GM23338 (cell line): ENCODE data around the gene THRB. TPM values are rescaled to one million over a fixed set of nuclear protein-coding genes. Genes with fewer than 3 reads are reported as not detected.

Experiments
- ATAC-seq: fragments of 200-7000 bp; cut with Tn5 transposase; 3 replicates; pipeline ENCODE4 v1.9.1; 2020
- DNase-seq: peaks from one replicate; pipeline ENCODE4 v3.0.0-alpha.2; 2015; ENCODE audit warnings: low spot score
- H2AFZ ChIP-seq: fragments of 200-600 bp; sonication (generic); 2 replicates; pipeline ENCODE4 v1.8.0; 2016; ENCODE audit warnings: antibody characterized with exemption, mild to moderate bottlenecking, moderate library complexity
- H3F3A ChIP-seq: fragments of 200-600 bp; sonication (generic); replicated peaks from 2 replicates; pipeline ENCODE4 v1.8.0; 2017; ENCODE audit warnings: antibody characterized with exemption, mixed run types, low read depth
- H3K27ac ChIP-seq: fragments of 200-600 bp; sonication (generic); 2 replicates; pipeline ENCODE4 v1.6.1; 2016; ENCODE audit warnings: low read depth
- H3K27me3 ChIP-seq: fragments of 200-600 bp; sonication (generic); 2 replicates; pipeline ENCODE4 v1.8.0; 2016; ENCODE audit warnings: mild to moderate bottlenecking, mixed run types, moderate library complexity; ENCODE audit not compliant: insufficient read depth
- H3K36me3 ChIP-seq: fragments of 200-600 bp; sonication (generic); 2 replicates; pipeline ENCODE4 v1.8.0; 2016; ENCODE audit warnings: mild to moderate bottlenecking; ENCODE audit not compliant: insufficient read depth
- H3K4me1 ChIP-seq: fragments of 200-600 bp; sonication (generic); 2 replicates; pipeline ENCODE4 v1.8.0; 2016; ENCODE audit warnings: mild to moderate bottlenecking, moderate library complexity; ENCODE audit not compliant: insufficient read depth
- H3K4me2 ChIP-seq: fragments of 200-600 bp; sonication (generic); 2 replicates; pipeline ENCODE4 v1.7.1; 2017; ENCODE audit warnings: mixed run types
- H3K4me3 ChIP-seq: fragments of 200-600 bp; sonication (generic); 2 replicates; pipeline ENCODE4 v1.6.1; 2016; ENCODE audit warnings: mixed run types
- H3K79me2 ChIP-seq: fragments of 200-600 bp; sonication (generic); replicated peaks from 2 replicates; pipeline ENCODE4 v1.8.0; 2017; ENCODE audit warnings: mild to moderate bottlenecking; ENCODE audit not compliant: insufficient read depth
- H3K9me2 ChIP-seq: fragments of 200-600 bp; sonication (generic); 2 replicates; pipeline ENCODE4 v1.8.0; 2017; ENCODE audit not compliant: insufficient read depth
- H4K20me1 ChIP-seq: fragments of 200-600 bp; sonication (generic); replicated peaks from 2 replicates; pipeline ENCODE4 v1.8.0; 2017; ENCODE audit warnings: mild to moderate bottlenecking; ENCODE audit not compliant: insufficient read depth
- H3K27ac Mint-ChIP-seq: 2 replicates; pipeline ENCODE4 v1.8.0; 2020; ENCODE audit warnings: inconsistent platforms, mild to moderate bottlenecking, moderate library complexity, mixed read lengths
- H3K27me3 Mint-ChIP-seq: 3 replicates; pipeline ENCODE4 v1.8.0; 2022; ENCODE audit warnings: low read depth, mild to moderate bottlenecking, moderate library complexity, mixed read lengths, inconsistent platforms; ENCODE audit not compliant: insufficient read depth, poor library complexity
- H3K36me3 Mint-ChIP-seq: 3 replicates; pipeline ENCODE4 v1.8.0; 2021; ENCODE audit warnings: low read depth, mild to moderate bottlenecking, inconsistent platforms, moderate library complexity, mixed read lengths
- H3K4me1 Mint-ChIP-seq: 3 replicates; pipeline ENCODE4 v1.8.0; 2020; ENCODE audit warnings: mild to moderate bottlenecking, inconsistent platforms, mixed read lengths
- H3K4me3 Mint-ChIP-seq: 3 replicates; pipeline ENCODE4 v1.8.0; 2021; ENCODE audit warnings: moderate library complexity, mild to moderate bottlenecking, inconsistent platforms, mixed read lengths
- H3K9me3 Mint-ChIP-seq: 3 replicates; pipeline ENCODE4 v1.8.0; 2020; ENCODE audit warnings: moderate library complexity, mild to moderate bottlenecking, inconsistent platforms, mixed read lengths
- CREB1 ChIP-seq: fragments of 250-450 bp; sonication (Bioruptor Pico); IDR thresholded peaks from 2 replicates; pipeline ENCODE4 v1.5.0; 2020; ENCODE audit warnings: low read depth, mild to moderate bottlenecking, moderate library complexity
- EZH2 ChIP-seq: fragments of 200-600 bp; sonication (generic); IDR thresholded peaks from one replicate; pipeline ENCODE4 v1.8.0; 2017; ENCODE audit warnings: antibody characterized with exemption, mild to moderate bottlenecking, low read depth; ENCODE audit not compliant: unreplicated experiment
- EZH2phosphoT487 ChIP-seq: fragments of 200-600 bp; sonication (generic); IDR thresholded peaks from one replicate; pipeline ENCODE4 v1.8.1; 2018; ENCODE audit warnings: antibody characterized with exemption; ENCODE audit not compliant: unreplicated experiment
- JUNB ChIP-seq: IDR thresholded peaks from one replicate; pipeline ENCODE4 v1.6.1; 2016; ENCODE audit warnings: antibody characterized with exemption; ENCODE audit not compliant: unreplicated experiment
- NANOG ChIP-seq: IDR thresholded peaks from 2 replicates; pipeline ENCODE4 v1.6.1; 2016; ENCODE audit warnings: antibody characterized with exemption, borderline replicate concordance
- POLR2AphosphoS5 ChIP-seq: IDR thresholded peaks from 2 replicates; pipeline ENCODE4 v1.6.1; 2016; ENCODE audit warnings: antibody characterized with exemption, low read depth
- STAT1 ChIP-seq: IDR thresholded peaks from one replicate; pipeline ENCODE4 v1.6.1; 2016; ENCODE audit warnings: antibody characterized with exemption; ENCODE audit not compliant: unreplicated experiment
- ZNF114 ChIP-seq: fragments of 250-450 bp; sonication (Bioruptor Pico); IDR thresholded peaks from 2 replicates; pipeline ENCODE4 v1.5.0; 2020; ENCODE audit warnings: mild to moderate bottlenecking, moderate library complexity
- ZNF331 ChIP-seq: fragments of 250-450 bp; sonication (Bioruptor Pico); IDR thresholded peaks from 2 replicates; pipeline ENCODE4 v1.5.0; 2020; ENCODE audit warnings: low read depth, mild to moderate bottlenecking, moderate library complexity
- polyA plus RNA-seq: library from polyadenylated mRNA; unstranded; fragments of >200 nt; fragmentation: Nextera tagmentation; extraction: Ambion mirVana; gene quantifications from 2 replicates; pipeline ENCODE4 v1.2.1, GENCODE V29; 2016
- total RNA-seq: library from RNA; depleted of rRNA; stranded (reverse); fragments of >200 nt; shearing (Covaris generic); gene quantifications from 2 replicates; pipeline ENCODE4 v1.2.3, GENCODE V29; 2014
- TF ChIP-seq, protein P1 (sequence below), 2 experiments: fragments of 200-600 bp in 1 of 2; sonication (generic) in 1 of 2; conservative IDR thresholded peaks; 2 replicates each; pipeline versions ENCODE4 v1.5.1 to v1.6.1; 2016 to 2017; ENCODE audit warnings: antibody characterized with exemption in 2 of 2, low read depth in 2 of 2, mild to moderate bottlenecking in 2 of 2, moderate library complexity in 1 of 2
- TF ChIP-seq, protein P2 (sequence below): IDR thresholded peaks from 2 replicates; pipeline ENCODE4 v1.6.1; 2016; ENCODE audit warnings: antibody characterized with exemption
- TF ChIP-seq, protein P3 (sequence below): fragments of 250-450 bp; sonication (Bioruptor Pico); IDR thresholded peaks from 2 replicates; pipeline ENCODE4 v1.5.0; 2020; ENCODE audit warnings: mild to moderate bottlenecking, moderate library complexity
- TF ChIP-seq, protein P4 (sequence below): IDR thresholded peaks from one replicate; pipeline ENCODE4 v1.6.1; 2018; ENCODE audit warnings: antibody characterized with exemption; ENCODE audit not compliant: unreplicated experiment

THRB gene
- total and polyA plus RNA-seq, 2 experiments from 2014 or later = 1.7 to 3.2 TPM

DNA sequence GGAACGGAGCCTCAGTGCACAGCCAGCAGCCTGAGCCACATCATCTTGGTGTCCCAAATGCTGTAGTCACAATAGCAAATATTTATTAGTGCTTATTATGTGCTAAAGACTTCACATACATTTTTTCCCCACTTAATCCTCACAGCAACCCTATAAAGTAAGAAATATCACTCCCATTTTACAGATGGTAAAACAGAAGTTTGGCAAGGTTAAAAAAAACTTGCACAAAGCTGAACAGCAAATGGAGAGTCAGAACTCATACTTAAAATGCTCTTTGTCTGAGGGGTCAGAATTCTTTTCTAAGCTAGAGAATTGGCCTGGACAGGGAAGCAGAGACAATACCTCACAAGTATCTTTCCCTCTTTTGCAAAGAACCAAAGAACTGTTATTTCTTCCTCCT lies 30.9 kb upstream of the THRB start:
- Histone ChIP-seq H3K27ac (no peak overlapping the region), H3K27me3 (peaks cover 43% of the 10 kb centered on the region), H3K4me1 (peaks cover 11% of the 10 kb centered on the region), H2AFZ (no peak overlapping the region), H3K79me2 (no peaks in the 10 kb centered on the region), H3K4me2 (no peak overlapping the region), H3K4me3 (no peak overlapping the region), H3K9me2 (no peaks in the 10 kb centered on the region), H3K36me3 (no peaks in the 10 kb centered on the region), H4K20me1 (peaks cover 2% of the 10 kb centered on the region; the same call in 1 of the 2 replicates), H3F3A (no peaks in the 10 kb centered on the region)
- Mint-ChIP-seq H3K36me3 (no peaks in the 10 kb centered on the region; the same call in 2 of the 3 replicates), H3K9me3 (no peaks in the 10 kb centered on the region), H3K4me1 (peaks cover 16% of the 10 kb centered on the region), H3K27me3 (peaks cover 19% of the 10 kb centered on the region), H3K27ac (no peak overlapping the region), H3K4me3 (no peak overlapping the region)
- ATAC-seq (no peak), DNase-seq (no peak)
- TF ChIP-seq NANOG (no peak), ZNF114 (no peak), EZH2 (no peak), EZH2phosphoT487 (no peak), STAT1 (no peak), ZNF331 (no peak), JUNB (no peak), CREB1 (CRISPR knock-in tag) (no peak), POLR2AphosphoS5 (no peak)
- TF ChIP-seq, protein P1, sequence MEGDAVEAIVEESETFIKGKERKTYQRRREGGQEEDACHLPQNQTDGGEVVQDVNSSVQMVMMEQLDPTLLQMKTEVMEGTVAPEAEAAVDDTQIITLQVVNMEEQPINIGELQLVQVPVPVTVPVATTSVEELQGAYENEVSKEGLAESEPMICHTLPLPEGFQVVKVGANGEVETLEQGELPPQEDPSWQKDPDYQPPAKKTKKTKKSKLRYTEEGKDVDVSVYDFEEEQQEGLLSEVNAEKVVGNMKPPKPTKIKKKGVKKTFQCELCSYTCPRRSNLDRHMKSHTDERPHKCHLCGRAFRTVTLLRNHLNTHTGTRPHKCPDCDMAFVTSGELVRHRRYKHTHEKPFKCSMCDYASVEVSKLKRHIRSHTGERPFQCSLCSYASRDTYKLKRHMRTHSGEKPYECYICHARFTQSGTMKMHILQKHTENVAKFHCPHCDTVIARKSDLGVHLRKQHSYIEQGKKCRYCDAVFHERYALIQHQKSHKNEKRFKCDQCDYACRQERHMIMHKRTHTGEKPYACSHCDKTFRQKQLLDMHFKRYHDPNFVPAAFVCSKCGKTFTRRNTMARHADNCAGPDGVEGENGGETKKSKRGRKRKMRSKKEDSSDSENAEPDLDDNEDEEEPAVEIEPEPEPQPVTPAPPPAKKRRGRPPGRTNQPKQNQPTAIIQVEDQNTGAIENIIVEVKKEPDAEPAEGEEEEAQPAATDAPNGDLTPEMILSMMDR (conservative IDR thresholded peaks at IDR 0.05; ENCODE audit: low read depth in 2 of 2) = no peak
- TF ChIP-seq, protein P2, sequence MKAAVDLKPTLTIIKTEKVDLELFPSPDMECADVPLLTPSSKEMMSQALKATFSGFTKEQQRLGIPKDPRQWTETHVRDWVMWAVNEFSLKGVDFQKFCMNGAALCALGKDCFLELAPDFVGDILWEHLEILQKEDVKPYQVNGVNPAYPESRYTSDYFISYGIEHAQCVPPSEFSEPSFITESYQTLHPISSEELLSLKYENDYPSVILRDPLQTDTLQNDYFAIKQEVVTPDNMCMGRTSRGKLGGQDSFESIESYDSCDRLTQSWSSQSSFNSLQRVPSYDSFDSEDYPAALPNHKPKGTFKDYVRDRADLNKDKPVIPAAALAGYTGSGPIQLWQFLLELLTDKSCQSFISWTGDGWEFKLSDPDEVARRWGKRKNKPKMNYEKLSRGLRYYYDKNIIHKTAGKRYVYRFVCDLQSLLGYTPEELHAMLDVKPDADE = no peak
- TF ChIP-seq, protein P3, sequence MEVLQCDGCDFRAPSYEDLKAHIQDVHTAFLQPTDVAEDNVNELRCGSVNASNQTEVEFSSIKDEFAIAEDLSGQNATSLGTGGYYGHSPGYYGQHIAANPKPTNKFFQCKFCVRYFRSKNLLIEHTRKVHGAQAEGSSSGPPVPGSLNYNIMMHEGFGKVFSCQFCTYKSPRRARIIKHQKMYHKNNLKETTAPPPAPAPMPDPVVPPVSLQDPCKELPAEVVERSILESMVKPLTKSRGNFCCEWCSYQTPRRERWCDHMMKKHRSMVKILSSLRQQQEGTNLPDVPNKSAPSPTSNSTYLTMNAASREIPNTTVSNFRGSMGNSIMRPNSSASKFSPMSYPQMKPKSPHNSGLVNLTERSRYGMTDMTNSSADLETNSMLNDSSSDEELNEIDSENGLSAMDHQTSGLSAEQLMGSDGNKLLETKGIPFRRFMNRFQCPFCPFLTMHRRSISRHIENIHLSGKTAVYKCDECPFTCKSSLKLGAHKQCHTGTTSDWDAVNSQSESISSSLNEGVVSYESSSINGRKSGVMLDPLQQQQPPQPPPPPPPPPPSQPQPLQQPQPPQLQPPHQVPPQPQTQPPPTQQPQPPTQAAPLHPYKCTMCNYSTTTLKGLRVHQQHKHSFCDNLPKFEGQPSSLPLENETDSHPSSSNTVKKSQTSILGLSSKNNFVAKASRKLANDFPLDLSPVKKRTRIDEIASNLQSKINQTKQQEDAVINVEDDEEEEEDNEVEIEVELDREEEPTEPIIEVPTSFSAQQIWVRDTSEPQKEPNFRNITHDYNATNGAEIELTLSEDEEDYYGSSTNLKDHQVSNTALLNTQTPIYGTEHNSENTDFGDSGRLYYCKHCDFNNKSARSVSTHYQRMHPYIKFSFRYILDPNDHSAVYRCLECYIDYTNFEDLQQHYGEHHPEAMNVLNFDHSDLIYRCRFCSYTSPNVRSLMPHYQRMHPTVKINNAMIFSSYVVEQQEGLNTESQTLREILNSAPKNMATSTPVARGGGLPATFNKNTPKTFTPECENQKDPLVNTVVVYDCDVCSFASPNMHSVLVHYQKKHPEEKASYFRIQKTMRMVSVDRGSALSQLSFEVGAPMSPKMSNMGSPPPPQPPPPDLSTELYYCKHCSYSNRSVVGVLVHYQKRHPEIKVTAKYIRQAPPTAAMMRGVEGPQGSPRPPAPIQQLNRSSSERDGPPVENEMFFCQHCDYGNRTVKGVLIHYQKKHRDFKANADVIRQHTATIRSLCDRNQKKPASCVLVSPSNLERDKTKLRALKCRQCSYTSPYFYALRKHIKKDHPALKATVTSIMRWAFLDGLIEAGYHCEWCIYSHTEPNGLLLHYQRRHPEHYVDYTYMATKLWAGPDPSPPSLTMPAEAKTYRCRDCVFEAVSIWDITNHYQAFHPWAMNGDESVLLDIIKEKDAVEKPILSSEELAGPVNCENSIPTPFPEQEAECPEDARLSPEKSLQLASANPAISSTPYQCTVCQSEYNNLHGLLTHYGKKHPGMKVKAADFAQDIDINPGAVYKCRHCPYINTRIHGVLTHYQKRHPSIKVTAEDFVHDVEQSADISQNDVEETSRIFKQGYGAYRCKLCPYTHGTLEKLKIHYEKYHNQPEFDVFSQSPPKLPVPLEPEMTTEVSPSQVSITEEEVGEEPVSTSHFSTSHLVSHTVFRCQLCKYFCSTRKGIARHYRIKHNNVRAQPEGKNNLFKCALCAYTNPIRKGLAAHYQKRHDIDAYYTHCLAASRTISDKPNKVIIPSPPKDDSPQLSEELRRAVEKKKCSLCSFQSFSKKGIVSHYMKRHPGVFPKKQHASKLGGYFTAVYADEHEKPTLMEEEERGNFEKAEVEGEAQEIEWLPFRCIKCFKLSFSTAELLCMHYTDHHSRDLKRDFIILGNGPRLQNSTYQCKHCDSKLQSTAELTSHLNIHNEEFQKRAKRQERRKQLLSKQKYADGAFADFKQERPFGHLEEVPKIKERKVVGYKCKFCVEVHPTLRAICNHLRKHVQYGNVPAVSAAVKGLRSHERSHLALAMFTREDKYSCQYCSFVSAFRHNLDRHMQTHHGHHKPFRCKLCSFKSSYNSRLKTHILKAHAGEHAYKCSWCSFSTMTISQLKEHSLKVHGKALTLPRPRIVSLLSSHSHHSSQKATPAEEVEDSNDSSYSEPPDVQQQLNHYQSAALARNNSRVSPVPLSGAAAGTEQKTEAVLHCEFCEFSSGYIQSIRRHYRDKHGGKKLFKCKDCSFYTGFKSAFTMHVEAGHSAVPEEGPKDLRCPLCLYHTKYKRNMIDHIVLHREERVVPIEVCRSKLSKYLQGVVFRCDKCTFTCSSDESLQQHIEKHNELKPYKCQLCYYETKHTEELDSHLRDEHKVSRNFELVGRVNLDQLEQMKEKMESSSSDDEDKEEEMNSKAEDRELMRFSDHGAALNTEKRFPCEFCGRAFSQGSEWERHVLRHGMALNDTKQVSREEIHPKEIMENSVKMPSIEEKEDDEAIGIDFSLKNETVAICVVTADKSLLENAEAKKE = no peak
- TF ChIP-seq, protein P4, sequence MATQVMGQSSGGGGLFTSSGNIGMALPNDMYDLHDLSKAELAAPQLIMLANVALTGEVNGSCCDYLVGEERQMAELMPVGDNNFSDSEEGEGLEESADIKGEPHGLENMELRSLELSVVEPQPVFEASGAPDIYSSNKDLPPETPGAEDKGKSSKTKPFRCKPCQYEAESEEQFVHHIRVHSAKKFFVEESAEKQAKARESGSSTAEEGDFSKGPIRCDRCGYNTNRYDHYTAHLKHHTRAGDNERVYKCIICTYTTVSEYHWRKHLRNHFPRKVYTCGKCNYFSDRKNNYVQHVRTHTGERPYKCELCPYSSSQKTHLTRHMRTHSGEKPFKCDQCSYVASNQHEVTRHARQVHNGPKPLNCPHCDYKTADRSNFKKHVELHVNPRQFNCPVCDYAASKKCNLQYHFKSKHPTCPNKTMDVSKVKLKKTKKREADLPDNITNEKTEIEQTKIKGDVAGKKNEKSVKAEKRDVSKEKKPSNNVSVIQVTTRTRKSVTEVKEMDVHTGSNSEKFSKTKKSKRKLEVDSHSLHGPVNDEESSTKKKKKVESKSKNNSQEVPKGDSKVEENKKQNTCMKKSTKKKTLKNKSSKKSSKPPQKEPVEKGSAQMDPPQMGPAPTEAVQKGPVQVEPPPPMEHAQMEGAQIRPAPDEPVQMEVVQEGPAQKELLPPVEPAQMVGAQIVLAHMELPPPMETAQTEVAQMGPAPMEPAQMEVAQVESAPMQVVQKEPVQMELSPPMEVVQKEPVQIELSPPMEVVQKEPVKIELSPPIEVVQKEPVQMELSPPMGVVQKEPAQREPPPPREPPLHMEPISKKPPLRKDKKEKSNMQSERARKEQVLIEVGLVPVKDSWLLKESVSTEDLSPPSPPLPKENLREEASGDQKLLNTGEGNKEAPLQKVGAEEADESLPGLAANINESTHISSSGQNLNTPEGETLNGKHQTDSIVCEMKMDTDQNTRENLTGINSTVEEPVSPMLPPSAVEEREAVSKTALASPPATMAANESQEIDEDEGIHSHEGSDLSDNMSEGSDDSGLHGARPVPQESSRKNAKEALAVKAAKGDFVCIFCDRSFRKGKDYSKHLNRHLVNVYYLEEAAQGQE = no peak
